ENCODE measurements around the gene SLC46A3.
A peak's percentile ranks its signal among the peaks of the same experiment; 100 is the strongest.

The SLC46A3 gene

DNA sequence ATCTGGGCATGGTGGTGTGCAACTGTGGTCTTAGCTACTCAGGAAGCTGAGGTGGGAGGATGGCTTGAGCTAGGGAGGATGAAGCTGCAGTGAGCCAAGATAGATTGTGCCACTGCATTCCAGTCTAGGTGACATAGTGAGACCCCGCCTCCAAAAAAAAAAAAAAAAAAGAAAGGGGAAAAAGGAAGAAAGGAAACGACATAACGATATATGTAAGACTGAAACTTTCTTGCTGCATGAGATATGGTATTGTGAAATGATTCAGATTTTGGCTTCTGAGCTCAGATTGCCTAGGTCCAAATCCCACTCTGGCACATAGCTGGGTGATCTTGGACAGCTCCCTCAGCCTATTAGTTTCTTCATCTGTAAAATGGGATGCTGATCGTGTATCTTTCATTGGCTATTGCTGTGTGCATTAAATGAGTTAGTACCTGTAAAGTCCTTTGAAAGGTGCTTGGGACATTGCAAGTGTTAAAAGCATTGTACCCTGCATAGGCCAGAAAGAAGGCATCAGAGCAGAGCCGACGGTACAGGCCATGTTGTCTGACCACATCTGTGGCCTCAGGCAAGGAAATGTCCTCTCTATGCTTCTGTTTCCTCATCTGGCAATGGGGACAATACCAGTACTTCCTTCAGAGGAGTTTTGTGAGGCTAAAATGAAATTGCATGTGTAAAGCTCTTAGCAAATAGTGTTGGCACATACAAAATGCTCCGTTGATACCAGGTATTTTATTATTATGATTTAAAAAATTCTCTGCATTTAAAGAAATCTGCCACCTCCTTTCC is 32.6 kb upstream of the SLC46A3 start:
- TF ChIP-seq, protein P1, sequence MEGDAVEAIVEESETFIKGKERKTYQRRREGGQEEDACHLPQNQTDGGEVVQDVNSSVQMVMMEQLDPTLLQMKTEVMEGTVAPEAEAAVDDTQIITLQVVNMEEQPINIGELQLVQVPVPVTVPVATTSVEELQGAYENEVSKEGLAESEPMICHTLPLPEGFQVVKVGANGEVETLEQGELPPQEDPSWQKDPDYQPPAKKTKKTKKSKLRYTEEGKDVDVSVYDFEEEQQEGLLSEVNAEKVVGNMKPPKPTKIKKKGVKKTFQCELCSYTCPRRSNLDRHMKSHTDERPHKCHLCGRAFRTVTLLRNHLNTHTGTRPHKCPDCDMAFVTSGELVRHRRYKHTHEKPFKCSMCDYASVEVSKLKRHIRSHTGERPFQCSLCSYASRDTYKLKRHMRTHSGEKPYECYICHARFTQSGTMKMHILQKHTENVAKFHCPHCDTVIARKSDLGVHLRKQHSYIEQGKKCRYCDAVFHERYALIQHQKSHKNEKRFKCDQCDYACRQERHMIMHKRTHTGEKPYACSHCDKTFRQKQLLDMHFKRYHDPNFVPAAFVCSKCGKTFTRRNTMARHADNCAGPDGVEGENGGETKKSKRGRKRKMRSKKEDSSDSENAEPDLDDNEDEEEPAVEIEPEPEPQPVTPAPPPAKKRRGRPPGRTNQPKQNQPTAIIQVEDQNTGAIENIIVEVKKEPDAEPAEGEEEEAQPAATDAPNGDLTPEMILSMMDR (IDR thresholded peaks at IDR 0.05; ENCODE audit: low read depth, low read length) = no peak
- no peak for TF ChIP-seq EZH2phosphoT487 (IDR thresholded peaks at IDR 0.05; ENCODE audit: low read depth)
- peaks cover 4% of the 10 kb centered on the region; the same call in 1 of the 2 replicates for H3K9me3 ChIP-seq (ENCODE audit: insufficient read depth, low read length)
- peak overlapping the region; percentile 56 for H3K27ac ChIP-seq (ENCODE audit: low read length)
- peak overlapping the region; percentile 61 for H3K4me2 ChIP-seq (ENCODE audit: low read length)
- no peaks in the 10 kb centered on the region for H3K27me3 ChIP-seq (ENCODE audit: low read depth, low read length)
- H4K20me1 ChIP-seq (ENCODE audit: insufficient read depth, low read length) = no peaks in the 10 kb centered on the region
- no peaks in the 10 kb centered on the region for H3K79me2 ChIP-seq (ENCODE audit: low read length)
- H3K4me1 ChIP-seq (ENCODE audit: low read length) = peaks cover 33% of the 10 kb centered on the region
- peak overlapping the region; percentile 29; the same call in 1 of the 2 replicates for H3K4me3 ChIP-seq (ENCODE audit: low read length)
- peak overlapping the region; percentile 8; the same call in 1 of the 2 replicates for H3K9ac ChIP-seq (ENCODE audit: low read length)
- H3K36me3 ChIP-seq (replicated peaks; ENCODE audit: low read depth, low read length) = peaks cover 3% of the 10 kb centered on the region
- H2AFZ ChIP-seq (ENCODE audit: low read depth, low read length) = peak overlapping the region; percentile 58

DNA sequence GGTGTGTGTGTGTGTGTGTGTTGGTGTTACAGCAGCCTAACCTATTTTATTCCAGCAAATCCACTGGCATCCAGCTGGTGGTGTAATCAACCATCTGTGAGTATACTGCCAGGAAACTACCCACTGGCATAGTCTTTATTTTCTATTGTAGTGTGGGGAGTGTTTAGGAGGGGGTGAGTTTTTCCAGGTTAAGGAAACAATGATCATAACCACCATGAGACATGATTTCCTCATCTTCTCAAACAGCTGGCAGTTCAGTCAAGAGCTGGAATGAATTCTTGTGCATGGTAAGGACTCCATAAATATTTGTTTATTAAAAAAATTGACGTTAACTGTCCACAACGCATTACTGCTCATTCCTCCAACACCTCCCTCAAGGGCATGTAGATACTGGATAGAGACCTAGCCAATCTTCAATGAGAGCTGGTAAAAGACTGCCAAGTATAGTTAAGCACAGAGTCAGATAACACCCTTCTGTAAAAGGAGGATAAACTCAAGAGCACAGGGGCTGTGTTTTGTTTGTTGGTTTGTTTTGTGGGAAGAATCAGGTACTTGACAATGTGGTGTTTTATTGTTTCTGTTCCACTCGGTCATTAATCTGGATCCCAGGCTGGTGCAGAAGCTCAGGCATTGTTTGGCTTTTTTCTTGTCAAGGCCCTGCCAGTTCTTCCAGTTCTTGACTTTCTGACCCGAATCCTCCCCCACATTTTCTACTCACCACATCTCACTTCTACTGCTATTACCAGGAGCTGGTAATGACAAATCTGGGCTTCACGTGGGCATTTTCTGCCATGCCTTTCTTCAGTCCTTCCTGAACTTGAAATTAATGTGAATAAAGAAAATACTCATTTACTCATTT is 31.6 kb upstream of the SLC46A3 start:
- peaks cover 3% of the 10 kb centered on the region for H3K36me3 ChIP-seq (replicated peaks; ENCODE audit: low read depth, low read length)
- no peak for TF ChIP-seq EZH2phosphoT487 (IDR thresholded peaks at IDR 0.05; ENCODE audit: low read depth)
- TF ChIP-seq, protein P1 (IDR thresholded peaks at IDR 0.05; ENCODE audit: low read depth, low read length) = no peak
- H3K4me3 ChIP-seq (ENCODE audit: low read length) = no peak overlapping the region
- H3K9ac ChIP-seq (ENCODE audit: low read length) = no peak overlapping the region
- H3K4me2 ChIP-seq (ENCODE audit: low read length) = peak overlapping the region; percentile 61
- H4K20me1 ChIP-seq (ENCODE audit: insufficient read depth, low read length) = no peaks in the 10 kb centered on the region
- no peaks in the 10 kb centered on the region for H3K27me3 ChIP-seq (ENCODE audit: low read depth, low read length)
- no peak overlapping the region for H2AFZ ChIP-seq (ENCODE audit: low read depth, low read length)
- H3K9me3 ChIP-seq (ENCODE audit: insufficient read depth, low read length) = peaks cover 4% of the 10 kb centered on the region; the same call in 1 of the 2 replicates
- H3K79me2 ChIP-seq (ENCODE audit: low read length) = no peaks in the 10 kb centered on the region
- H3K4me1 ChIP-seq (ENCODE audit: low read length) = peaks cover 33% of the 10 kb centered on the region
- H3K27ac ChIP-seq (ENCODE audit: low read length) = no peak overlapping the region

DNA sequence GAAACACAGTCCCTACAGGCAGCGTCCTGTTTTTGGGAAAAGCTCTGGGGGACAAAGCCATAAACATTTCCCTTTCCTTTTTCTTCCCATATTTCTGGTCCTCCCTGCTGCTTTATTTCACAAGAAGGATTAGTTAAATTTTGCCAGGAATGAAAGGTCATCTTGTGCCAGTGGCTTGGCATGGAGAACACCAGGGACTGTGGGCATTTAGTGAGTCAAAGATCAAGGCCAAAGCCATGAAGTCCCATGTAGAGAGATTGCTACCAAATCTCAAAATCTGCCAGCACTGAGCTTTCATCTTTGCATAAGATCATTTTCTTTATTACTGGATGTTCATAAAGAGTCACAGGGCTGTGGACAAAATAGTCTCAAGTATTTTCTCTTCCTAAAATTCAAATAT is 29.1 kb upstream of the SLC46A3 start:
- H3K27ac ChIP-seq (ENCODE audit: low read length) = peak overlapping the region; percentile 13; the same call in 1 of the 2 replicates
- no peaks in the 10 kb centered on the region for H3K27me3 ChIP-seq (ENCODE audit: low read depth, low read length)
- peaks cover 4% of the 10 kb centered on the region; the same call in 1 of the 2 replicates for H3K9me3 ChIP-seq (ENCODE audit: insufficient read depth, low read length)
- no peak overlapping the region for H2AFZ ChIP-seq (ENCODE audit: low read depth, low read length)
- H3K4me2 ChIP-seq (ENCODE audit: low read length) = peak overlapping the region; percentile 7; the same call in 1 of the 2 replicates
- no peaks in the 10 kb centered on the region for H4K20me1 ChIP-seq (ENCODE audit: insufficient read depth, low read length)
- H3K9ac ChIP-seq (ENCODE audit: low read length) = no peak overlapping the region
- H3K4me1 ChIP-seq (ENCODE audit: low read length) = peaks cover 27% of the 10 kb centered on the region
- peaks cover 3% of the 10 kb centered on the region for H3K36me3 ChIP-seq (replicated peaks; ENCODE audit: low read depth, low read length)
- H3K79me2 ChIP-seq (ENCODE audit: low read length) = no peaks in the 10 kb centered on the region
- TF ChIP-seq, protein P1 (IDR thresholded peaks at IDR 0.05; ENCODE audit: low read depth, low read length) = no peak
- H3K4me3 ChIP-seq (ENCODE audit: low read length) = no peak overlapping the region

DNA sequence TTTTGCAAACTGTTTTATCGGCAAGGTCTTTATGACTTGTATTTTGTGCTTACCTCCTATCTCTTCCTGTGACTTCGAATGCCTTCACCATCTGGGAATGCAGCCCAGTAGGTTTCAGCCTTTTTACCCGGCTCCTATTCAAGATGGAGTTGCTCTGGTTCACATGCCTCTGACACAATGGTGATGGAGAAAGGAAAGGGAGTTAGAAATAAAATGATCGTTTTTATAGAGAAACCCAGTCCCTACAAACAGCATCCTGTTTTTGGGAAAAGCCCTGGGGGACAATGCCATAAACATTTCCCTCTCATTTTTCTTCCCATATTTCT is 27.5 kb upstream of the SLC46A3 start:
- Histone ChIP-seq H3K79me2 (ENCODE audit: low read length) (no peaks in the 10 kb centered on the region), H3K36me3 (replicated peaks; ENCODE audit: low read depth, low read length) (peaks cover 3% of the 10 kb centered on the region), H4K20me1 (ENCODE audit: insufficient read depth, low read length) (no peaks in the 10 kb centered on the region), H3K27me3 (ENCODE audit: low read depth, low read length) (no peaks in the 10 kb centered on the region), H3K4me1 (ENCODE audit: low read length) (peaks cover 24% of the 10 kb centered on the region), H3K9me3 (ENCODE audit: insufficient read depth, low read length) (peaks cover 4% of the 10 kb centered on the region; the same call in 1 of the 2 replicates), H3K4me3 (ENCODE audit: low read length) (no peak overlapping the region), H3K4me2 (ENCODE audit: low read length) (no peak overlapping the region), H3K27ac (ENCODE audit: low read length) (no peak overlapping the region), H3K9ac (ENCODE audit: low read length) (no peak overlapping the region), H2AFZ (ENCODE audit: low read depth, low read length) (no peak overlapping the region)
- TF ChIP-seq, protein P1 (IDR thresholded peaks at IDR 0.05; ENCODE audit: low read depth, low read length) = no peak
- no peak for TF ChIP-seq EZH2phosphoT487 (IDR thresholded peaks at IDR 0.05; ENCODE audit: low read depth)
